Prostate gland (tissue), 2 donors: ENCODE measurements around the gene VPS18. TPM values are rescaled to one million over a fixed set of nuclear protein-coding genes. Genes with fewer than 3 reads are reported as not detected.

Experiments
- DNase-seq: peaks from one replicate; pipeline ENCODE4 v3.0.0-alpha.2; 2019; ENCODE audit warnings: low spot score
- H3K27ac ChIP-seq, 2 donors: fragments of 200-600 bp; sonication (generic); 2 replicates each; pipeline ENCODE4 v1.5.1; 2017 to 2019
- H3K27me3 ChIP-seq: fragments of 200-600 bp; sonication (generic); replicated peaks from 2 replicates; pipeline ENCODE4 v1.5.1; 2019; ENCODE audit not compliant: insufficient read depth
- H3K36me3 ChIP-seq, 2 donors: fragments of 200-600 bp; sonication (generic); 1 replicate in 1 of 2; 2 replicates in 1 of 2; pipeline versions ENCODE4 v1.5.1 to v1.8.1; 2017 to 2019
- H3K4me1 ChIP-seq: fragments of 200-600 bp; sonication (generic); replicated peaks from 2 replicates; pipeline ENCODE4 v1.5.1; 2019
- H3K4me3 ChIP-seq, 2 donors: fragments of 200-600 bp; sonication (generic); 2 replicates each; pipeline ENCODE4 v1.5.1; 2017 to 2019
- H3K9me3 ChIP-seq: fragments of 200-600 bp; sonication (generic); 2 replicates; pipeline ENCODE4 v1.5.1; 2017
- POLR2A ChIP-seq: fragments of 450-650 bp; IDR thresholded peaks from one replicate; pipeline ENCODE4 v1.6.1; 2016; ENCODE audit warnings: antibody characterized with exemption, mild to moderate bottlenecking
- POLR2AphosphoS5 ChIP-seq: sonication (generic); formaldehyde crosslinking; IDR thresholded peaks from one replicate; pipeline ENCODE4 v1.6.1; 2017; ENCODE audit warnings: antibody characterized with exemption
- WGBS: methylation state at CpG from one replicate; pipeline ENCODE4 v1.1.5; 2018; 5-methylcytosine and 5-hydroxymethylcytosine counted together
- intact Hi-C: fragments of 100-400 bp; cut with DNase I; formaldehyde crosslinking; loops from one replicate; pipeline ENCODE4 v1.14.2; 2022
- total RNA-seq, 2 donors: library from RNA; depleted of rRNA; stranded (reverse); fragments of >200 nt; gene quantifications; one replicate each; pipeline ENCODE4 v1.1.0, GENCODE V29; 2016
- TF ChIP-seq, protein P1 (sequence below), 4 experiments: fragments of 200-600 bp in 2 of 4; fragments of 450-650 bp in 2 of 4; sonication (generic) in 2 of 4; IDR thresholded peaks; 1 replicate in 3 of 4; 2 replicates in 1 of 4; pipeline ENCODE4 v1.5.1; 2016 to 2019; ENCODE audit warnings: antibody characterized with exemption in 4 of 4, mild to moderate bottlenecking in 2 of 4, moderate library complexity in 2 of 4

The VPS18 gene
- total RNA-seq, 2 donors from 2014 or later, result 32.4 to 39.0 TPM

- 97% methylated on average over 12 of the region's 12 CpGs for WGBS
These were observed 19.8 kb downstream of the VPS18 start for GRCh38 chr15:40914013-40914412.

DNA sequence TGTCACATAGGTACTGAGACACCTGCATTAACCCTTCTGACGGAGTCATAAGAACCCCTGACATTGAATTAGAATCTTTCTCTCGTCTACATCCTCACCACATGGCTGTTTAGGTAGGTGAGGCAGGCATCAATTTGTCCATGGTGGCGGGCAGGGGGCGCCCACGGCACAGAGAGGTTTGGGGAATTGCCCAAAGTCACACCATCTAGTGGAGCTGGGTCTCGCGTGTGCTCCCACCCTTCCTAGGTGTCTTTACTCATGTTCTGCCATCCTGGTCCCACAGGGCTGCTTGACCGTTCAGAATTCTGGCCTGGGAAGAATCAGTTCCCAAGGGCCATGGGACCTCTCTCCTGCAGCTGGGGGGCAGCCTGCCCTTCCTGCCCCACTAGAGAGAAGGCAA is 20.2 kb downstream of the VPS18 start:
- Histone ChIP-seq H3K27ac (no peak overlapping the region), H3K9me3 (no peaks in the 10 kb centered on the region), H3K27me3 (no peaks in the 10 kb centered on the region), H3K4me3 (no peak overlapping the region), H3K36me3 (no peaks in the 10 kb centered on the region), H3K4me1 (no peaks in the 10 kb centered on the region)
- no peak for DNase-seq
- TF ChIP-seq POLR2A (no peak), POLR2AphosphoS5 (no peak)
- TF ChIP-seq, protein P1, sequence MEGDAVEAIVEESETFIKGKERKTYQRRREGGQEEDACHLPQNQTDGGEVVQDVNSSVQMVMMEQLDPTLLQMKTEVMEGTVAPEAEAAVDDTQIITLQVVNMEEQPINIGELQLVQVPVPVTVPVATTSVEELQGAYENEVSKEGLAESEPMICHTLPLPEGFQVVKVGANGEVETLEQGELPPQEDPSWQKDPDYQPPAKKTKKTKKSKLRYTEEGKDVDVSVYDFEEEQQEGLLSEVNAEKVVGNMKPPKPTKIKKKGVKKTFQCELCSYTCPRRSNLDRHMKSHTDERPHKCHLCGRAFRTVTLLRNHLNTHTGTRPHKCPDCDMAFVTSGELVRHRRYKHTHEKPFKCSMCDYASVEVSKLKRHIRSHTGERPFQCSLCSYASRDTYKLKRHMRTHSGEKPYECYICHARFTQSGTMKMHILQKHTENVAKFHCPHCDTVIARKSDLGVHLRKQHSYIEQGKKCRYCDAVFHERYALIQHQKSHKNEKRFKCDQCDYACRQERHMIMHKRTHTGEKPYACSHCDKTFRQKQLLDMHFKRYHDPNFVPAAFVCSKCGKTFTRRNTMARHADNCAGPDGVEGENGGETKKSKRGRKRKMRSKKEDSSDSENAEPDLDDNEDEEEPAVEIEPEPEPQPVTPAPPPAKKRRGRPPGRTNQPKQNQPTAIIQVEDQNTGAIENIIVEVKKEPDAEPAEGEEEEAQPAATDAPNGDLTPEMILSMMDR (IDR thresholded peaks at IDR 0.05), result no peak
- intact Hi-C loops, result no loop called here
- 78% methylated on average over 8 of the region's 8 CpGs for WGBS

More at GRCh38 chr15:40914013-40914412, 19.8 kb downstream of the VPS18 start:
- Histone ChIP-seq H3K9me3 (no peaks in the 10 kb centered on the region), H3K36me3 (no peaks in the 10 kb centered on the region), H3K27ac (no peak overlapping the region), H3K27me3 (no peaks in the 10 kb centered on the region), H3K4me3 (no peak overlapping the region), H3K4me1 (no peaks in the 10 kb centered on the region)
- intact Hi-C loops, result no loop called here
- TF ChIP-seq POLR2AphosphoS5 (no peak), POLR2A (no peak)
- TF ChIP-seq, protein P1 (IDR thresholded peaks at IDR 0.05), result no peak
- DNase-seq, result no peak

DNA sequence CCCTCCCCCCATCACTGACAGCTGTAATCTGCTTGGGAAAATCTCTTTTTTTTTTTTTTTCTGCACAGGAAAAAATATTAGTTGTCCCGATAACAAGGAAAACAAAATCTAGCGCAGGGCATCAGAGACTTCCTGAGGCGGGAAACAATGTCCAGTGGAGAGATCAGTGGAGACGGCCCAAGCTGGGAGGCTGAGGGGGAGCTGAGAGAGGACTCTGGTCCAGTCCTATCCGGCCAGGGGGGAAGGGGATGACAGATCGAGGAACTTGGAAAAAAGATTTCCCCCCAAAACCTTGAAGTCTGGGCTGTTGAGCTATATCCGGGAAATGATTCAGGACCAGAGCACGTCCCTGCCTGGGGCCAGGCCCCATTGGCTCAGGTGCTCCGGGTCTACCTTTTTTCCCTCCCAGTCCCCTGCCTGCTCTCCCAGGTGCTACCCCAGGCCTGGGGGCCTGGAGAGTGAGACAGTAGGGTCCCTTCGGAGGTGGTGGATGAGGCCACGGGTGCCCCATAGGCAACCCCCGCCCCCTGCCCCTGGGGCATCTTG is 20.9 kb downstream of the VPS18 start:
- intact Hi-C loops, result no loop called here
- Histone ChIP-seq H3K36me3 (no peaks in the 10 kb centered on the region), H3K27me3 (no peaks in the 10 kb centered on the region), H3K27ac (no peak overlapping the region), H3K4me3 (no peak overlapping the region), H3K4me1 (no peaks in the 10 kb centered on the region), H3K9me3 (no peaks in the 10 kb centered on the region)
- DNase-seq, result no peak
- no peak for TF ChIP-seq POLR2AphosphoS5
- no peak for TF ChIP-seq POLR2A
- TF ChIP-seq, protein P1 (IDR thresholded peaks at IDR 0.05), result no peak
- 91% methylated on average over 12 of the region's 12 CpGs for WGBS

DNA sequence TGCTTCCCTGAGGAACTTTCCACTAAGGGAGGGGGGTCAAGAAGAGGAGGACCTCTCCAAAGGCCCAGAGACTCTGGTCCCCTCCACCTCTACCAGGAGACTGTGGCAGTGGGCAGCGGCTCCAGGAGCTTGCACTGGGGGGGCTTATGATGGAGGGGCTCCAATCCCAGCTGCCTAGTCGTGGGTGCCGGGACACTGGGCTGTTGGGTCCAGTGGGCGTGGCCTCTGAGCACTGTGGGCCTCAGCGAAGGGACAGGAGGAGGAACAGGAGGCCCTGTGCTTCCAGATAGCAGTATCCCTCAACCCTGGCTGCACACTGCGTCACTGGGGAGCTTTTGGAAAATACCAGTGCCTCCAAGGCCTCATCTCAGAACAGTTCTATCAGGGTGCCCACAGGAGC is 21.4 kb downstream of the VPS18 start:
- intact Hi-C loops, result no loop called here
- Histone ChIP-seq H3K4me3 (no peak overlapping the region), H3K4me1 (no peaks in the 10 kb centered on the region), H3K27me3 (no peaks in the 10 kb centered on the region), H3K9me3 (no peaks in the 10 kb centered on the region), H3K36me3 (no peaks in the 10 kb centered on the region), H3K27ac (no peak overlapping the region)
- 78% methylated on average over 5 of the region's 6 CpGs for WGBS
- DNase-seq, result no peak
- no peak for TF ChIP-seq POLR2AphosphoS5
- TF ChIP-seq, protein P1 (IDR thresholded peaks at IDR 0.05), result no peak
- no peak for TF ChIP-seq POLR2A

GRCh38 chr15:40917585-40917984 is 23.3 kb downstream of the VPS18 start:
- WGBS, result 71% methylated on average over 11 of the region's 11 CpGs
- Histone ChIP-seq H3K4me1 (no peaks in the 10 kb centered on the region), H3K9me3 (no peaks in the 10 kb centered on the region), H3K27me3 (no peaks in the 10 kb centered on the region), H3K36me3 (no peaks in the 10 kb centered on the region), H3K4me3 (no peak overlapping the region), H3K27ac (no peak overlapping the region)
- TF ChIP-seq POLR2A (no peak), POLR2AphosphoS5 (no peak)
- TF ChIP-seq, protein P1 (IDR thresholded peaks at IDR 0.05), result no peak
- DNase-seq, result no peak
- intact Hi-C loops, result no loop called here
